HTERT RPE-1 (cell line): ENCODE measurements around the gene PRODH.
"Not testable (repeated sequence)": the region's sequence is repeated elsewhere in the genome, so short reads cannot be mapped to it uniquely, and the experiment has no call there.

ENCODE experiments used
- in situ Hi-C: fragments of 300-500 bp; cut with MboI; formaldehyde crosslinking; loops from 4 replicates; pipeline ENCODE4 v1.14.3; 2020; ENCODE audit warnings: low sequenced_read_pairs

PRODH gene

GRCh38 chr22:18968011-18968749 is 32.1 kb upstream of the PRODH start:
- in situ Hi-C loops, result no loop called here

- in situ Hi-C loops, result not testable (repeated sequence)
These were observed 31.4 kb upstream of the PRODH start for GRCh38 chr22:18967391-18968010.

GRCh38 chr22:18966748-18967147 is 30.7 kb upstream of the PRODH start:
- in situ Hi-C loops, result no loop called here

GRCh38 chr22:18965526-18966421 is 29.7 kb upstream of the PRODH start:
- in situ Hi-C loops, result no loop called here

- in situ Hi-C loops, result not testable (repeated sequence)
These were observed 28.6 kb upstream of the PRODH start for GRCh38 chr22:18964501-18965265.

- in situ Hi-C loops, result not testable (repeated sequence)
These were observed 28.0 kb upstream of the PRODH start for GRCh38 chr22:18964051-18964450.

- in situ Hi-C loops, result no loop called here
These were observed 26.2 kb upstream of the PRODH start for GRCh38 chr22:18962308-18962635.

- in situ Hi-C loops, result not testable (repeated sequence)
These were observed 25.7 kb upstream of the PRODH start for GRCh38 chr22:18961632-18962307.

GRCh38 chr22:18961201-18961600 is 25.1 kb upstream of the PRODH start:
- in situ Hi-C loops, result not testable (repeated sequence)

GRCh38 chr22:18960166-18960820 is 24.2 kb upstream of the PRODH start:
- in situ Hi-C loops, result not testable (repeated sequence)

GRCh38 chr22:18959741-18960140 is 23.6 kb upstream of the PRODH start:
- in situ Hi-C loops, result not testable (repeated sequence)

- in situ Hi-C loops, result not testable (repeated sequence)
These were observed 23.2 kb upstream of the PRODH start for GRCh38 chr22:18959266-18959665.

GRCh38 chr22:18958738-18959137 is 22.6 kb upstream of the PRODH start:
- in situ Hi-C loops, result not testable (repeated sequence)

GRCh38 chr22:18958321-18958705 is 22.2 kb upstream of the PRODH start:
- in situ Hi-C loops, result not testable (repeated sequence)

GRCh38 chr22:18957621-18958320 is 21.7 kb upstream of the PRODH start:
- in situ Hi-C loops, result not testable (repeated sequence)

GRCh38 chr22:18956956-18957355 is 20.9 kb upstream of the PRODH start:
- in situ Hi-C loops, result not testable (repeated sequence)

- in situ Hi-C loops, result not testable (repeated sequence)
These were observed 20.2 kb upstream of the PRODH start for GRCh38 chr22:18956121-18956895.

- in situ Hi-C loops, result no loop called here
These were observed 19.6 kb upstream of the PRODH start for GRCh38 chr22:18955696-18956095.
